Ovary (tissue), 3 donors: Measurements from ENCODE around the gene ZNF844.

ENCODE experiments used
- CTCF ChIP-seq, 3 donors: fragments of 450-650 bp in 2 of 3; fragments of 200-600 bp in 1 of 3; IDR thresholded peaks; one replicate each; pipeline versions ENCODE4 v1.5.1 to v1.8.0; 2016 to 2022; ENCODE audit warnings: antibody characterized with exemption in 3 of 3, mild to moderate bottlenecking in 1 of 3
- EP300 ChIP-seq: sonication (generic); formaldehyde crosslinking; IDR thresholded peaks from one replicate; pipeline ENCODE4 v1.6.1; 2017; ENCODE audit warnings: antibody characterized with exemption
- POLR2A ChIP-seq: fragments of 450-650 bp; IDR thresholded peaks from one replicate; pipeline ENCODE4 v1.6.1; 2017; ENCODE audit warnings: antibody characterized with exemption, mild to moderate bottlenecking, moderate library complexity
- donor health status: DM: no; HTN: no; CAD: no.

GRCh38 chr19:12015015-12015752 lies 49.3 kb upstream of the ZNF844 start:
- TF ChIP-seq CTCF (IDR thresholded peaks at IDR 0.05) (no peak), POLR2A (no peak), EP300 (no peak)
